GM21737 (cell line): Measurements from ENCODE around the gene METTL15.
"Not testable (repeated sequence)": the region's sequence is repeated elsewhere in the genome, so short reads cannot be mapped to it uniquely, and the experiment has no call there.

Experiments used
- ATAC-seq: cut with Tn5 transposase; IDR thresholded peaks from one replicate; pipeline ENCODE4 v1.9.1; 2021; ENCODE audit warnings: mild to moderate bottlenecking, moderate library complexity; ENCODE audit not compliant: unreplicated experiment

Gene METTL15, protein sequence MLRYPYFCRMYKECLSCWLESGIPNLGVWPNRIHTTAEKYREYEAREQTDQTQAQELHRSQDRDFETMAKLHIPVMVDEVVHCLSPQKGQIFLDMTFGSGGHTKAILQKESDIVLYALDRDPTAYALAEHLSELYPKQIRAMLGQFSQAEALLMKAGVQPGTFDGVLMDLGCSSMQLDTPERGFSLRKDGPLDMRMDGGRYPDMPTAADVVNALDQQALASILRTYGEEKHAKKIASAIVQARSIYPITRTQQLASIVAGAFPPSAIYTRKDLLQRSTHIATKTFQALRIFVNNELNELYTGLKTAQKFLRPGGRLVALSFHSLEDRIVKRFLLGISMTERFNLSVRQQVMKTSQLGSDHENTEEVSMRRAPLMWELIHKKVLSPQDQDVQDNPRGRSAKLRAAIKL

DNA sequence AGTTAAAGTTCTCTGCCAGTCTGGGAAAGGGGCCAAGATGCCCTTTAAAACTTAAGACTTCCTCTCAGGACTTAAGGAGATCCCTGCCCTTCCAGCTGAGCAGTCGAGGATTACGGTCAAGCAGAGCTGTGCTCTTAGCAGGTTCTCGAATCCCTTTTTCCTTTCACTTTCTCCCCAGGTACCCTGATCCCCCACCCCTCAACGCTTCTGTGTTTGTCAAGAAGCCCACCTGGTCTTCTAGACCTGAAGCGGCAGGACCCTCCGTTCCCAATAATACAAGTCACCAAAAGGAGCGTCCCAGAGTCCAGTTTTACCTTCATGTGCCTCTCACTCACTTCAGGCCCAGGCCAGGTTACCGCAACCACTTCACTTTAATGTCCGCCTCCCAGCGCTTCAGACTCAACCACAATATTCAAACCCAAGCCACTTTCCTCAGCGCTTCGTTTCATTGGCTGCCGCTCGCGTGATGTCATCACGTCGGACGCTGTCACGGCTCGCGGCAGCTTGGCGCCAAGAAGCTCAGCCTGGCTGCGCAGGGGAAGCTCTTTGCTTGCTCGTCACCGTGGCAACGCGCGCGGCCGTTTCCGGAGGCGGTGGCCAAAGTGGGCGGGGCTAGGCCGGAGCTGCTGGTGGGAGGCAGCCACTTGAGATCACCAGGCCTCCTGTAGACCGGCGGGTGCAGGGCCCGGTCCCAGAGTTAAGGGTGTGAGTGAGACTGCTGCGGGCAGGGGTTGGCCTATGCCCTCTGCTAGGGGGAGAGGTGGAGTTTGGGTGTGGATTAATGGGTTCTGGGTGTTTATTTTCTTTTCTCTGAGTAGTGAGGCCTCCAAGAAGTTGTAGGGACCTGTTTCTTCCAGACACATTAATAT is at the start of gene METTL15, which contains the start of gene KIF18A:
METTL15 (plus strand) TSS at position 639 of the 869 bp plus-strand sequence. CDS start 4,947 bp downstream, outside the sequence.
KIF18A (minus strand) TSS at position 407 of the 869 bp plus-strand sequence. CDS start 10,209 bp downstream, outside the sequence.
- peak; percentile 90 for ATAC-seq

- ATAC-seq, result no peak
Measured at GRCh38 chr11:28071305-28071704, 36.9 kb upstream of the METTL15 start.

DNA sequence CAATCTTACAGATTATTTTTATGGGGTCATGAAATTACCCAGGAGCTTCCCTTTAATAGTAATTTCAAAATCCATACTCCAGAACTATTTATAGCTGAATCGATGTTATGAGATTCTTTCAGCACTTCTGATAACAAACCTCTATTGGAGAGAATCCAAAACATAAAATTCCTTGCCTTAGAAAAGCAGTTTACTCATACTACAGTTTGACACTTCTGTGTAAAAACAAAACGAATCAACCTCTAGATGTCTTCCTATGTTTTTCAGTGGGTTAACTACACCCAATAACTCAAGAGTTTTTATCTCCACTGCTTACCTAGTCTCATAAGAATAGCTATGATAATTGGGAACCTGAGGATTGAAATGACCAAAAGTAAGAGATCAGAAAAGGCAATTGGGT is 35.9 kb upstream of the METTL15 start:
- no peak for ATAC-seq

GRCh38 chr11:28077521-28077920 is 30.7 kb upstream of the METTL15 start:
- ATAC-seq, result no peak

GRCh38 chr11:28083118-28083517 is 25.1 kb upstream of the METTL15 start:
- no peak for ATAC-seq

DNA sequence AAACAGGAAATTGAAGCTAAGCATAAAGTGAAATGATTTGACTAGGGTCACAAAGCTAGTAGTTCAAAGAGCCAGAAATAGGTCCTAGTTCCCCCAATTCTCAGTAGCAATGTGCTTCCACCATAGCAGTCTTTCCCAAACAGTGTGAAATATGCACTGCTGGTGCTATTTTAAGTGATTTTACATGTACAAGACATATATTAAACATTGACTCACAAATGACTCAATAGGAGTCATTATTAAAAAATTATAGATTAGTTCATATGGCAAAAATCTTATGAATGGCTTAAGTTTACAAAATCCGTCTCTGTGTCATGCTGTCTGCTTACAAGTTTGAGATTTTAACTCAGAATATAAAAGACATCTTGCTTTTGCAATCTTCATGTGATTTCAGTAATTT is 21.6 kb upstream of the METTL15 start:
- ATAC-seq, result no peak

DNA sequence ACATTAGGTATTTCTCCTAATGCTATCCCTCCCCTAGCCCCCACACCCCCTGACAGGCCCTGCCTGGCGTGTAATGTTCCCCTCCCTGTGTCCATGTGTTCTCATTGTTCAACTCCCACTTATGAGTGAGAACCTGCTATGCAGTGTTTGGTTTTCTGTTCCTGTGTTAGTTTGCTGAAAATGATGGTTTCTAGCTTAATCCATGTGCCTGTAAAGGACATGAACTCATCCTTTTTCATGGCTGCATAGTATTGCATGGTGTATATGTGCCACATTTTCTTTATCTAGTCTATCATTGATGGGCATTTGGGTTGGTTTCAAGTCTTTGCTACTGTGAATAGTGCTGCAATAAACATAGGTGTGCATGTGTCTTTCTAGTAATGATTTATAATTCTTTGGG is 21.0 kb upstream of the METTL15 start:
- not testable (repeated sequence) for ATAC-seq

- ATAC-seq, result not testable (repeated sequence)
Measured at GRCh38 chr11:28087693-28088092, 20.5 kb upstream of the METTL15 start.

DNA sequence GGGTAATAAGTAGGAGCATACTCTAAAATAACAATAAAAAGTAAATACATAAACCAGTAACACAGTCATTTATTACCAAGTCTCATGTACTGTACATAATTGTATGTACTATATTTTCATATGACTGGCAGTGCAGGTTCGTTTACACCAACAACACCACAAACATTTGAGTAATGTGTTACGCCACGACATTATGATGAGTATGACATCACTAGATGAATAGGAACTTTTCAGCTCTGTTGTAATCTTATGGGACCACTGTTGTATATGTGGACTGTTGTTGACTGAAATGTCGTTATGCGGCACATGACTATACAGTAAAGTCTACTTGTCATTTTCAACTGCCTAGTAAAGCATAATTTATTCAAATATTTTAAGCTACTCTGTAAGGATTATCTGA is 18.8 kb upstream of the METTL15 start:
- ATAC-seq, result no peak

DNA sequence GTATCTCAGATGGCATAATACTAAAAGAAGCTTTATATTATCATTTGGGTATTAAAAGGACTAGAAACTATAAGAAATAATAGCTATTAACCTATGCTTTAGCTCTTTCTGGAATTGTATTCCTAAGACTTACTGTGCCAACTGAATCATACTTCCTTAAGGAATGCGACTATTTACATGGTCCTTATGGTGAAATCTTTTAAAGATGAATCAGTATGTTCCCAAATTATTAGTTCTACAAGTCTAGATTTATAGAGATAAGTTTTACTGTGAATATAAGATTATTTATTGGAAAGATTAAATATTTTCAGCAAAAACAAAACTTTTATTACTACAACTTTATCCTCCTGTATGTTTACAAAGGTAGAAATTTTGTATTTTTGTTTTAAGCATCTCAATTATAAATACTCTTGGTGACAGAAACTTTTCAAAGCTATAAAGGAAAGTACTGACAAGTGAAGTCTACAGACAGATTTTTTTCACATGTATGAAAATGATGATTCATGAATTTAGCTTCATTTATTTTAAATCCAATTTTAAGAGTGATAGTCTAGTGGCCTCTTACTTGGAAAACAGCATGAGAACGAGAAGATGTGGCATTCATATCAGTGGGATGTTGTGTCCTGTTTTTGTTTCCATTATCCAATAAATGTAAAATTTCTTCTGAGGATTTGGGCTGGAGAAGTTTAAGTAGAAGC is 18.0 kb upstream of the METTL15 start:
- no peak for ATAC-seq

- no peak for ATAC-seq
Measured at GRCh38 chr11:28092786-28093185, 15.4 kb upstream of the METTL15 start.

DNA sequence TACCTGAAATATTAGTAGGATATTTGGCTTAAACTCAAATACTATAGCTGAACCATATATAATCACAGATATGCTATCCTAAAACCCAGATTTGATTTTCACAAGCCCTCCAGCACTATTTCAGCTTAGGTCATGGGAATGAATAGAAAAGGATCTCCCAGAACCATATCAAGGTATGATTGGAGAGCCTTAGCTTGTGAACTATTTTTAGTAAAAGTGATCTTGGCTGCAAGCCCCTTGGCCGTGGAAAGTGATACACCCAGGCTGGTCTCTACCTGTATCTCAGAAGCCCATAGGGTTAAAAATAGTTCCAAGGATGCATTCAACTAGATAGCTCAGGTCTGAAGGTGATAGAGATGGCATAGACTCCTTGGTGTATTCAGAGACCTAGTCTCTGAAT is 9.9 kb upstream of the METTL15 start:
- no peak for ATAC-seq

- no peak for ATAC-seq
Measured at GRCh38 chr11:28099715-28100114, 8.5 kb upstream of the METTL15 start.

- ATAC-seq, result no peak
Measured at GRCh38 chr11:28100665-28101064, 7.5 kb upstream of the METTL15 start.

- not testable (repeated sequence) for ATAC-seq
Measured at GRCh38 chr11:28102300-28102699, 5.9 kb upstream of the METTL15 start.

GRCh38 chr11:28104425-28104824 is 3.8 kb upstream of the METTL15 start:
- ATAC-seq, result no peak

GRCh38 chr11:28104984-28105383 is 3.2 kb upstream of the METTL15 start:
- ATAC-seq, result no peak

GRCh38 chr11:28105869-28106268 is 2.3 kb upstream of the METTL15 start:
- ATAC-seq, result no peak

DNA sequence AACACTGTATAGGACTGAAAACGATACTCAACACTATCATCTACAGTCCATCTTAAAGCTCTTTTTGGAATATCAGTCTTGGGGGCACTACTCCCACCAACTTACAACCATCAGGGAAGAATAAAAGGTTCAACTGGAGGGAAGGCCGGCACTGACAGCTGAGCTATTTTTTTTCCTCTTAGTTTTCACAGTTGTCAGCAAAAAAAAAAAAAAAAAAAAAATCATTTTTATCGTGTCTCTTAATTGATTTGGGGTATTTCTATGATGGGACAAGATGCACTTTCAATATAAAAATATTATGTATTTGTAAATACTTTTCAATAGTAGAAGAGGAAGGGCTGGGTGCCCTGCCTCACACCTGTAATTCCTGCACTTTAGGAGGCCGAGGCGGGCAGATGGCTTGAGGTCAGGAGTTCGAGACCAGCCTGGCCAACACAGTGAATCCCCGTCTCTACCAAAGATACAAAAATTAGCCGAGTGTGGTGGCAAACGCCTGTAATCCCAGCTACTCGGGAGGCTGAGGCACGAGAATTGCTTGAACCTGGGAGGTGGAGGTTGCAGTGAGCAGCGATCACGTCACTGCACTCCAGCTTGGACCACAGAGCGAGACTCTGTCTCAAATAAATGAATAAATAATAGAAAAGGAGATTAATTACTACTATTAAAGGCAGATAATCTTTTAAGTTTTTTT is 1.7 kb upstream of the METTL15 start:
- no peak for ATAC-seq

DNA sequence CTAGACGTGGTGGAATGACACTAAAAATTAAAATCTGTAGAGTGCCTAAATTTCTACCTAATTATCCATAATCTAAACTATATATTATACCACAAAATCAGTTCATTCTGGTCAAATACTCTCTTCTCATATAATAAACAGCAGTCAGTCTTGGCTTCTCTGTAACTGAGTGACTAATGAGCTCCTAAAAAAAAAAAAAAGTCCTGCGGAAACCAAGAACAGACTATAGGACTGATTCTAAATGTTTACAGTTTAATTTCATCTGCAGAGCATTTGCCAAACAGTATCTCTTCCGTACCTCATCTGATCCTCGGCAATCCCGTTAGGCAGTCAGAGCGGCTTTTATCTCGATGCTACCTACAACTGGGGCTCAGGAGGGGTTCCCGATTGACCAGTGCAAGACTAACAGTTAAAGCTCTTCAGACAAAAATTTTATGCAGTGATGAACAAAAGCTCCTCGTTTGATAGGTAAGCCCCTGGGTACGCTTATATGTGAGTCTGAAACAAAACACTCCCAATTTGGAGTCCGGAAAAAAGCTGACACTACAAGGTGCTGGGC is 918 bp upstream of the METTL15 start:
- ATAC-seq, result peak; percentile 2
